Fibroblast of skin of scalp (primary cell): ENCODE measurements around the gene RIMBP2.
"Not testable (repeated sequence)": the region's sequence is repeated elsewhere in the genome, so short reads cannot be mapped to it uniquely, and the experiment has no call there.

Experiments used
- DNase-seq: peaks from one replicate; pipeline ENCODE4 v3.0.0-alpha.2; 2013

The RIMBP2 gene

GRCh38 chr12:130739571-130739970 lies 23.5 kb upstream of the RIMBP2 start:
- no peak for DNase-seq

GRCh38 chr12:130738403-130738802 lies 22.3 kb upstream of the RIMBP2 start:
- DNase-seq, result not testable (repeated sequence)

GRCh38 chr12:130737731-130738130 lies 21.6 kb upstream of the RIMBP2 start:
- no peak for DNase-seq

DNA sequence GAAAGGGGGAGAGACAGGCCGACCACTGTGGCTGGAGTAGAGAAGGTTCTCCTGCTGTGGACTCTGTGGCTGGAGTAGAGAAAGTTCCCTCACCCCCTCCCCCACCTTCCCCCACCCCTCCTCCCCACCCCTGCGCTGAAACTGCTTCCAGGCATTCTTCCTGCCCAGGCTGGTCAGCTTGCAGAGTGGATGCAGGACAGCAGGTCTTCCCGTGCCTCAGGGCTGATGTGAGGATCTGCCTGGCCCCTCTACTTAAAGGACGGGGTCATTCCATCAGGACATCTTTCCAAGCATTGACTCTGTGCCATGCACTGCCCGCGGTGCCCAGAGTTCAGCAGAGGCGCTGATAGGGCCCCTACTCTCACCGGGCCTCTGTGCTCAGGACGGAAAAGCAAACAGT lies 13.2 kb upstream of the RIMBP2 start:
- no peak for DNase-seq

DNA sequence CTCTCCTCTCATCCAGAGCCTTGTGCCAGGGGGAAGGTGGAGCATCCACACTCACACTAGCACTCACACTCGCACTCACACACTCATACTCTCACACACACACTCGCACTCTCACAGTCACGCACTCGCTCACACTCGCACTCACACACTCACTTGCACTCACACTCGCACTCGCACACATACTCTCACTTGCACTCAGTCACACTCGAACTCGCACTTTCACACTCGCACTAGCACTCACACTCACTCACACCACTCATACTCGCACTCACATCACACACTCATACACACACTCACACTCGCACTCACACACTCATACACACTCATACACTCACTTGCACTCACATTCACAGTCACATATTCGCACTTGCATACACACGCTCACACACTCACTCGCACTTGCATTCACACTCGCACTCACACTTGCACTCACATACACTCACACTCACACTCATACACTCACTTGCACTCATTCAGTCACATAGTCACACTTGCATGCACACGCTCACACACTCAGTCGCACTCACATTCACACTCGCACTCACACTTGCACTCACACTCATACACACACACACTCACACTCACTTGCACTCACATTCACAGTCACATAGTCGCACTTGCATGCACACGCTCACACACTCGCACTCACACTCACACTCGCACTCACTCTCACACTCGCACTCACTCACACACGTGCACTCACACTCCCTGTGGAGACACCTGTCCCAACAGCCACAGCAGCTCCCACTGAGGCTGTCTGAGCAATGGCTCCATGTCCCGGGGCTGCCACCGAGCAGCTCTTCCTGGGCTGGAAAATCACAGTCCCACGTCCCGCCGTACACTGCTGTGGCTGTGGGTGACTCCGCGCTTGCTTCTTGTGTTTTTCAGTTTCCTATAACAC lies 12.3 kb upstream of the RIMBP2 start:
- no peak for DNase-seq

GRCh38 chr12:130719263-130719859 lies 3.3 kb upstream of the RIMBP2 start:
- no peak for DNase-seq

DNA sequence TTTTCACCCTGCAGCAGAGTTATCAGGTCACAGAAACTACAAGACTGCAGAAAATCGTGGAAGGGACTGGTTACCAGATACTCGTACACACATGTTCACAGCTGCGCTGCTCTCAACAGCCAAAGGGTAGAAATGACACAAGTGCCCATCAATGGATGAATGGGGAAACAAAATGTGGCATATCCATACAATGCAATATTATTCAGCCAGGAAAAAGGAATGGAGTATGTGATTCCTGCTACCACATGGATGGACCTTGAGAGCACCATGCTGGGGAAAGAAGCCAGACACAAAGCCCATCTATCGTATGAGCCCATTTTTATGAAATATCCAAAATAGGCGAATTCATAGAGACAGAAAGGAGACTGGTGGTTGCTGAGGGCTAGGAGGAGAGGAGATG lies 1.7 kb upstream of the RIMBP2 start:
- no peak for DNase-seq

- DNase-seq, result no peak
Measured at GRCh38 chr12:130716969-130717366, 869 bp upstream of the RIMBP2 start.

GRCh38 chr12:130715150-130715997 lies 725 bp downstream of the RIMBP2 start:
- peak; percentile 4 for DNase-seq

- peak; percentile 13 for DNase-seq
Measured at GRCh38 chr12:130714591-130715149, 1.4 kb downstream of the RIMBP2 start.

DNA sequence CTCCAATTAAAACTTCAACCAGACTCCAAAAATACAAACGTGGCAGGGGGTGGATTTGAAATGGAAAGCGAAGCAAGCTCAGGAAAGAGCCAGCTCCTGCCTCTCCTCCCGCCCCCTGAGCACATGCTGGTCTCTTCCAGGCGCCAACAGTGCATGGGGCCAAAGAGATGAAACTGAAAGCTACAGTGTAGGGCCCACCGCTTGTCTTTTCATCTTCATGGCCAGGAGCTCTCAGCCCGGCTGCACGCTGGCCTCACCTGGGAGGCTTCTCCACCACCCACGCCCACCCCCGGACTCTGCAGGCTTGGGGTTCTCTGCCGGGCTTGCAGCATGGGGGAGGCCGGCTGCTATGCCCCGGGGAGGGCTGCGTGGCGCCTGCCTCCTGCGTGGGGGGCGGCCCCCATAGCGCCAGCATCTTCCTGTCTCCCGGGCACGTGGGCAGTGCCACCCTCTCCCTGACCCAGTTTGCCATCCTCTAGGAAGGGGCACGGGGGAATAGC lies 2.0 kb downstream of the RIMBP2 start:
- DNase-seq, result peak; percentile 38

GRCh38 chr12:130713581-130713991 lies 2.5 kb downstream of the RIMBP2 start:
- peak; percentile 5 for DNase-seq

- no peak for DNase-seq
Measured at GRCh38 chr12:130712346-130713065, 3.6 kb downstream of the RIMBP2 start.

GRCh38 chr12:130711756-130712155 lies 4.3 kb downstream of the RIMBP2 start:
- DNase-seq, result no peak

DNA sequence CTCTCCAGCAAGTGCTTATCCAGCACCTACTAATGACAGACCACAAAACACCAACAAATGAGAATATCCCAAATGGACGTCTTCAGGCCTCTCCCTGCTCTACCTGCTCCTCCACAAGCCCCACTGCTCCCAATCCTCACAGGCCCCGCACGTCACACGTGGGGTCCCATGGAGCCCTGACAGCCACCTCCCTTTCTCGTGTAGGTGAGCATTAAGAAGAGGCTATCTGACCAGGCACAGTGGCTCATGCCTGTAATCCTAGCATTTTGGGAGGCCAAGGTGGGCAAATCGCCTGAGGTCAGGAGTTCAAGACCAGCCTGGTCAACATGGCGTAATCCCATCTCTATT lies 5.4 kb downstream of the RIMBP2 start:
- no peak for DNase-seq

- DNase-seq, result no peak
Measured at GRCh38 chr12:130709971-130710732, 5.9 kb downstream of the RIMBP2 start.

GRCh38 chr12:130709151-130709970 lies 6.7 kb downstream of the RIMBP2 start:
- no peak for DNase-seq

DNA sequence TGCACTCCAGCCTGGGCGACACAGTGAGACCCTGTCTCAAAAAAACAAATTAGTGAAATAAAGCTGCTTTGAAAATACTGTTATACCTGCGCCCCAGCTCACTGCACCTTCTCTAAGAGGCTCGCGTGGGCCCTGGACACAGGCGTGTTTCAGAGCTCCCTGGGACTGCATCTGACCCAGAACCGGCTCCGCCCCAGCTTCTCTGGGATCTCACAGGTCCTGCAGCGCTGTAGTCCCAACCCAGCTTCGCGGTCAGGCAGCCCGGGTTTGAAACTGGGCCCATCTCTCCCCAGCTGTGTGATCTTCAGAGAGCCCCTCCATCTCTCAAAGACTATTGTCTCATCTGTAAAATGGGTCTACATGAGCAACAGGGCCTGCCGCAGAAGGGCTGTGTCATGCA lies 7.5 kb downstream of the RIMBP2 start:
- DNase-seq, result no peak

DNA sequence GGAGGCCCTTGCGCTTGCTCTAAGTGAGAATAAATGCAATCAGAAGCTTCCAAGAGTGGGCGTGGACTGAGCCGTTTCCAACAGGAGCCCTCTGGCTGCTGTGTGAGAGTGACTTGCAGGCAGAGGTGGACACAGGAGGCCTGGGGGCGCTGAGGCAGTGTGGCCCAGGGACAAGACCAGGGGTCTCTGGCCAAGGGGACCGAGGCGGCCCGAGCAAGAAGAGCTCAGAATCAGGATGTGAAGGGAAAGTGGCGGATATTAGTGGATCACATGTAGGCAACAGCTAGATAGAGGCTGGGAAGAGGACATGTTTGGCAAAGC lies 8.6 kb downstream of the RIMBP2 start:
- DNase-seq, result no peak

DNA sequence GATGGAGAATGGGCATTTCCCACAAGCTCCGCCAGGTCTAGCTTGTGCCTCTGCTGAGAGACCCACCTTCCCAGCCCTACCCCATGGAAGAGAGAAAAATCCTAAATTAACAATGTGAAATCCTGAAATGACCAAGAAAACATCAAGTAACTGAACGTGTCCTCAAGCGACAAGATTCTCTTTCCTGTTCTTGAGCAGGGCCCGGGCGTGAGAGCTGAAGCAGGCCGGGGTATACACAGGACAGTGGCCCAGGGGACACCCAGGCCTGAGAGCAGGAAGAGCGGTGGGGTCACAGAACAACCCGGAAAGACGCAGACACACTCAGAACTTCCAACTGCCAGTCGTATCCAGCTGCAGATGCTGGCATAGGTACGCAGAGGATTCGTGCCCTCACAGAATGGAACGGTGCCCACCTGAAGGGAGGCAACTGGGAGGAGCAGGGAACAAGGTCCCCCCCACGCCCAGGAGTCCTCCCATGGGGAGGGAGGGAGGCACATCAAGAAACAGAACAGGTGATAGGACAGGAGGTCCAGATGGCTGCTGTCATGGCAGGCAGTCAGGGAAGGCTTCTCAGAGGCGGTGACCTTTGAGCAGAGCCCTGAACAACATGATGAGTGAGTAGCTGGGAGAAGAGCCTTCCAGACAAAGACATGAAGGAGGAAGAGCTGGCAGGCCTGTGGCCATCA lies 9.1 kb downstream of the RIMBP2 start:
- no peak for DNase-seq
